Frontal cortex (tissue), 4 donors: Measurements from ENCODE around the gene LCE7A. TPM values are rescaled to one million over a fixed set of nuclear protein-coding genes. Genes with fewer than 3 reads are reported as not detected.

Experiments
- DNase-seq, 2 donors: peaks; one replicate each; pipeline ENCODE4 v3.0.0; 2012; ENCODE audit warnings: low spot score in 2 of 2
- FAIRE-seq: peaks from 2 replicates; lab custom pipeline; 2012; peaks lifted over from hg19 to GRCh38; lab: Jason Lieb, UNC
- total RNA-seq: library from RNA; depleted of rRNA; stranded (reverse); fragments of >200 nt; gene quantifications from one replicate; pipeline ENCODE4 v1.2.3, GENCODE V29; 2014
- donor health status: control.
- donor health status: control.
- donor health status: control.

Gene LCE7A, protein sequence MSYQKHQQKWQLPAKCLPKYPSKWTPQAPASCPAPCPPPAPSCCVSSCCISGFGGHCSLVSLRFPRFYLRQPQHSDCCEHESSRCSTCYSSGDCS
- not detected for total RNA-seq

DNA sequence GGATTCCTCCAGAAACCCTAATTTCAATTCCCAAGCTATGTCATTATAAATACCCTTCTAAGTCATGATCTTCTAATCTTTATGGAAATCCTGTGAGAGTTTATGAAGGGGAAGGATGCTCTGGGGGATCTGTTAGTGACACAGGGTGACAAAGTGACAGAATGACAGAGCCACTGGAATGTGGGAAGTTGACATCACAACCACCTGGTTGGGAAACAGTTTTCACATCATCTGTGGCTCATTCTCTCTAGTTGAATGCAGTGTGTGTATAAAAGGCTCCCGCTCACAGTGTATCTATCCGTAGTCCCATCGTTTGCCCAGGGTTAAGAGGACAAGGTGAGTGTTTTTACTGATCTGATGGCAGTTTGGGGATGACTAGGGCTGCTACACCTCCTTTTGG lies at the start of gene LCE7A:
TSS of gene LCE7A (plus strand) at position 301 of the 400 bp plus-strand sequence. CDS start 702 bp downstream, outside the sequence.
- DNase-seq: no peak
- no peak for FAIRE-seq

DNA sequence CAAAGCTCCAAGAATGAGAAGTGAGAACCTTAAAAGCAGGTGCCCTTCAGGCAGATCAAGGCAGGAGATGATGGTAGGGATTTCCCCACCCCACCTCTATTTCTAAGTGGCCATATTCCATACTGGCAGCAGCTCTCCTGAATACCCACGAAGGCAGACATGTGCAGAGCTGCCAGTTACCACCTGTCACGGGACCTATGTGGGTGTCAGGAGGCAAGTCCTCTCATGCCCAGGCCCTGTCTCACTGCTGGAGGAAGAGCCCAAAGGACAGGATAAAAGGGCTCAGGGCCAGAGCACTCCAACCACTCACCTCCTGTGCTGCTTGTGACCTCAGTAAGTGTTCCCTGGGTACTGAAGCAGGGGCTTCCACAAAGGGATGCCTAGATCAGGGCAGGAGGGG lies 48.7 kb upstream of the LCE7A start:
- FAIRE-seq: no peak
- DNase-seq: no peak

DNA sequence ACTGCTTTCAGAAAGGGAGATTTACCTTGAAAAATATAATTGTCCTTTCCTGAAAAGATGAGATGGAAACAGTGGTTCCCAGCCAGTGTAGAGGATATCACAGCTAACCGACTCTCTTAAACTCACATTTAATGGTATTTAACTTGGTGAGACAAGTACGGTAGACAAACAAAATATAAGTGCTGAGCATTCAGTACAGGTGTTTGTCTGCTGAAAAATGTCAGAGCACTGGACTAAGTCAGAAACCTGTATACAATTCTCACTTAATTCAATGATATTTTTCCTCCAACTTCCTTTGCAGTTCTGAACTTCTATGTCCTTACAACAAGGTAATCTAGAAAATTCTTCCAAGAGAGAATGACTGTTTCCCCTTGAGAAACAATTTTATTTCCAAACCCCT lies 48.1 kb upstream of the LCE7A start, which contains the start of gene LCE1B:
TSS of gene LCE1B (plus strand) at position 301 of the 400 bp plus-strand sequence. CDS start 476 bp downstream, outside the sequence.
- FAIRE-seq: no peak
- no peak for DNase-seq

DNA sequence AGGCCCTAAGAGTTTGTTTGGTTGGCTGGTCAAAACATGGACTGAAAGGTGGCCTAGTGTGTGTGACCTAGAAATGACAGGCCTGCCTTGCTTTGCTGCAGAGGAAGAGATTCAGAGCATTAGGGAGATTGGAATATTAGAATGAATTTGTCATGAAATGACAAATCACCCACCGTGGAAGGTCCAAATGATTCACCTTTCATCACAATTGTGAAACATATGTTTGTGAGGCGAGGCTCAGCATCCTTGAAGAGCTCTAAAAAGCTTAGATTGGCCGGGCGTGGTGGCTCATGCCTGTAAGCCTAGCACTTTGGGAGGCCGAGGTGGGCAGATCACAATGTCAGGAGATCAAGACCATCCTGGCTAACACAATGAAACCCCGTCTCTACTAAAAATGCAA lies 42.5 kb upstream of the LCE7A start:
- FAIRE-seq (no peak), DNase-seq (no peak)

DNA sequence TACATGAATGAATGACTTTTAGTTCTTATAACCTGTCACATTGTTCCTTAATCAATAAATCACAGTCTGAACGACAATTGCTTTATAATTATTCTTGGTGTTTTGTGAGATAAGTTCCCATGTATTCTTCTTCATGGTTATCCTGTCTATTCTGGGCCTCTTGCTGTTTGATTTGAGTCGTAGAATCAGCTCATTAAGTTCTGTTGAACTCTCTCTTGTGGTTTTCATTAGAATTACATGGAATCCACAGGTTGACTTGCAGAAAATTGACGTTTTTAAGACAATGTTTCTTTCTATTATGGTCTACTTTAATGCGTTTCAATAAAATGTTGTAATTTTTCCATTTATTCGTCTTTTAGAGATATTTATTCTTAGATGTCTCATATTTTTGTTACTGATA lies 36.5 kb upstream of the LCE7A start:
- DNase-seq (no peak), FAIRE-seq (no peak)

DNA sequence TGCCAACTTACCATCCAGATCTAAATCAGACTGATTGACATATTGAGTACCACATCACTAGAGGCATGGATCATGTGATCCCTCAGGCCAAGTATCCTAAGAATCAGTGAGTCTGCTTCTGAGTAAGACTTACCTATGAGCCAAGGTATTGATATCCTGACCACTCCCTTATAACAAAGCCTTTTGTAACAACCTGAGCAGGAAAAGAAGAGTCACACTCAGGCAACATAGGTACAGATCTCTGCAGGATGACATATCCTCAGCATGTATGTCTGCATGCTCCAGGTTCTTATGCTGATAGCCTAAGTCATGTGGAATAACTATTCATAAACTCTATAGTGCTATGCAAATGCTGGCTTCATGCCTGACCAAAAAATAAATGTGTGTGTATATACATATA lies 34.8 kb upstream of the LCE7A start:
- DNase-seq: no peak
- FAIRE-seq: no peak

DNA sequence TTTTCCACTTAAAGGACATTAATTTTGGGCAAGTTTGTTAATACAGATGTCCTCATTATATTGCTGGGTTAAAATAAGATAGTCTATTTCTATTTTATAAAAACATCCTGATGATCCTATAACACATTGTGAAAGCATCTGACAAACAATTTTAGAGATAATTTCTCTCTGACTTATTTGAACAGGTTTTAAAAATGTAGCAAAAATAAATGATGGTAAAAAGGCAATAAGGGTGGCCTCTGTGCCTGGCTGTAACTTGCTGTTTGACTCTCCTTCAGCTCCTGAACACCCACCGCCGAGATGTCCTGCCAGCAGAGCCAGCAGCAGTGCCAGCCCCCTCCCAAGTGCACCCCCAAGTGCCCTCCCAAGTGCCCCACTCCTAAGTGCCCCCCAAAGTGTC lies 32.6 kb upstream of the LCE7A start, which contains the start of gene LCE1A:
TSS of gene LCE1A (plus strand) at position 301 of the 400 bp plus-strand sequence. CDS start at position 301, 0 bp downstream.
- DNase-seq: no peak
- no peak for FAIRE-seq

DNA sequence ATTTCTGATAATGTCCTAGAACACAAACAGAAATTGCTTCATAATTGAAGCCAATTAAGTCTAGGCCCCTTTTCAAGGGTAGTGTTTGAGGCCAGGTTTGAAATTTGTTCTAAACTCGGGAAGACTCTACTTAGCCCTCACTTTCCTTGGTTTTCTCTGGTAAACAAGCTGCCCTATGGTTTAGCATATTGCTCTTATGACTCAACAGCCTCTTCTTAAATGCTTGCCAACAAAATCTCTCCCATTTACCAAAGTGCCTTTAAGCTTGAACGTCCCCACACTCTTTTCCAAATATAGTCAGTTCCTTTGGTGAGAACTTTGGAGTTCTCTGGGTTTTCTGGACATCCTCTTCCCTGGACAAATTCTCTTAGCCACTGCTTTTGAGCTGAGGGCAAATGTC lies 22.9 kb upstream of the LCE7A start:
- DNase-seq (no peak), FAIRE-seq (no peak)

DNA sequence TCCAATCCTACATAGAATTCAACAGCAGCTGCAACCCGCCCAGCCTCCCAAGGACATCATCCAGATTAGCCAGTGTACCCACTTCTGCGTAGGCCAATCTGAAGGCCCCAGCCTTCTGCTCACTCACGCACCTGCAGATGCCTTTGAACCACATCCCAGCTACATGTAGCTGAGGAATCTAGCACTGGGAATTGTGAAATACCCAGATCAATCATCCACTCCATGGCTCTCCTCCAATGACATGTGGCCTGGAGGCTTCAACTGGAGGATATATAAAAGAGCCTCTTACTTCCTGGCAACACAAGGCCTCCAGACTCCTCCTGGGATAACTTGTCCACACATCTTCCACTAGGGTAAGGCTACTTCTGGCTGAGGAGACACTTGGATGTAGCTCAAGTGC lies 17.2 kb upstream of the LCE7A start, which contains the start of gene LCE6A:
TSS of gene LCE6A (plus strand) at position 301 of the 400 bp plus-strand sequence. CDS start 665 bp downstream, outside the sequence.
- FAIRE-seq: no peak
- no peak for DNase-seq

DNA sequence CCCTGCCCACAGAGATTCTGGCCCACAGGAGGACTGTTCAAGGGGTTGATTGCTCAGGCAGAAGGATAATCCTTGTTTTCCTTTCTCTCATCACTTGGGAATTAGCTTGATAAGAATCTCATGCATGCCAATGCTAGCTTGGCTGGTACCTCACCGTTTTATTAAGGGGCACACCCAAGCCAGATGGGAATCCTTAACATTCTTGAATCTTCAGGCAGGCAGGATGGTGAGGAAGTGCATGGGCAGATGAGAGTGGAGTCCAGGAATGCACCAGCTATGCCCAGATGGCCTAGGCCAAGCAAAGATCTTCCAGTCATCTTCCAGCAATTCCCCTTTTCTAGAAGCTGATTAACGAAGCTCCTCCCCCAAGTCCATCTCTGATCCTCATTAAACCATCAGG lies 4.1 kb upstream of the LCE7A start:
- DNase-seq: no peak
- no peak for FAIRE-seq

DNA sequence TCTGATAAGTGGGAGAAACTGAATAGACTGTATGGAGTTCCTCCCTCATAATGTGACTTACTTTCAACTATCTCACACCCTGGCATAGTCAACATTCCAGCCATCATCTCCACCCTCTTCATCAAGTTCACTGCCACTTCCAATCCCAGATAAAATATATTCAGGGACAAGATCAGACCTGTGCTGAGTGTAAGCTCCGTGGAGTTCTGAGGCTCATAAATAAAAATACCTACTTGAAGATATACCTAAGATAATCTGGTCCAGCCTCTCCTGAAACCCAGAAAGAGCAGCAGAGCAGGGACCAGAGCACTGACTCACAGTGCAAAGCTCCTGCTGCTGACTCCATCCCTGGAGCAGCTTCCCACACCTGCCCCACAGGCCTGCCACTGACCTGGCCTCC lies 1.7 kb upstream of the LCE7A start:
- FAIRE-seq: no peak
- no peak for DNase-seq

DNA sequence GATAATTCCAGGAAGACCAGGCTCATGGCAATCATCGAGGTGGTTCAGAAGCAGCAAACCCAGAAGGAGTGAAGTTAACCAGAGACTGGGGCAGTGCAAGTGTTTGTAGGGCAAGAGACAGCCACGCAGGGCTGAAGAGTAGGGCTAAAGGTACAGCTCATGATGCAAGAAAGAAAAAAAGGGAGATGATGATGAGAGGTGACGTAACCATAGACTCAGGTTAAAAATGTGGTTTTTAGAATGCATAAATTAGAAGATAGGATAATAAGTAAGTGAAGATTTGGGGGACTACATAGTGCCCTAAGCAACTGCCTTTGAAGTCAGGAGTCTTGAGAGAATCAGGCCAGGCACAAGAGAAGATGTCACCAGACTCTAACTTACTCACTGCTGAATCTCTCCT lies 333 bp downstream of the LCE7A start:
- DNase-seq (no peak), FAIRE-seq (no peak)

DNA sequence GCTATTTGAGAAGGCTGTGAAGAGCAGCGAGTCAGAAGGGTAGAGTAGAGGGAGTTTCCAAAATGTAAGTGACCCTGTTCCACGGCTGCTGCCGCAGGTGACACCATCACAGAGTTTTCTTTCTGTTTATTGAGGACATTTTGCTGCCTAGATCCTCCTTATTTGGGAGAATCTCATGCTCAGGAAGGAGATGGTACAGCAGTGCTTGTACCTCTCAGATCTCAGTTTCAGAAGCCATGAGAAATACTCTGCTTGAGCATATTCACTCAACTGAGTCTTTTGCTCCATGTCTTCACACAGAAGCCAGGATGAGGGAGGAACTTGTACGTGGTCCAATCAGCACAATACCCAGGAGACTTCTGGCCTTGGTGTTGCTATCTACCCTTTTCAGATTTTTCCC lies 1.6 kb downstream of the LCE7A start:
- FAIRE-seq (no peak), DNase-seq (no peak)

DNA sequence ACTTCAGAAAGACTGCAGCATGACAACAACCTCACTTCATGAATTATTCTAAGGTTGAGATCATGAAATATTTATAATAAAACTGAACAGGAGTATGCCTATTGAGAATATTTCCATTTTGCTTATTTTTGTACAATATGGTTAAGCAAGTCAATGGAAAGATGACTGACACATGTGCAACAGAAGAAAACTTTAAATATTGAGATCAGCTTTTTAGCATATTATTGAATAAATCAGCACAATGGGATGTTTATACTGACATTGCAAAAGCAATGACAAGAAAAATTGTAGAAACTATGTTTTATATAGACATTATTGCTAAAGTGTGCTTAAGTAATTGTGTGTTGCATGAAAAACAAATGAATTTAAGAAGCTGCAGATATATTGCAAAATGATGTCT lies 4.6 kb downstream of the LCE7A start:
- FAIRE-seq: no peak
- DNase-seq: no peak

DNA sequence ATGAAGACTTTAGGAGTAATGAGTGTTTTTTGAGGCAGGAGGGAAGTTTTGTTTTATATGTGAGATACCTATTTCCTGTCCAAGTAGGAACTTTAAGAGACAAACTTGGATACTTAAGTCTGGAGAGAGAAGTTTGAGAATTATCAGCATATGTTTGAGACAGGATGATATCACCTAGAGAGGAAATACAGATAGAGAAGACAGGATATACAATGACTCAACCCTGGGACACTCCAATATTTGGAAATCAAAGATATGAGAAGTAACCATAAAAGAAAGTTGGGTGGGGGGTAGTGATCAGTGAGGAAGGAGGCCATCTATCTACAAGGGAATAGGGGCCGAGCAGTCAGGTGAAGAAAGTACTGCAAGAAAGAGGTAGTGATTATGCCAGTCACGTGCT lies 6.5 kb downstream of the LCE7A start:
- no peak for FAIRE-seq
- DNase-seq: no peak

DNA sequence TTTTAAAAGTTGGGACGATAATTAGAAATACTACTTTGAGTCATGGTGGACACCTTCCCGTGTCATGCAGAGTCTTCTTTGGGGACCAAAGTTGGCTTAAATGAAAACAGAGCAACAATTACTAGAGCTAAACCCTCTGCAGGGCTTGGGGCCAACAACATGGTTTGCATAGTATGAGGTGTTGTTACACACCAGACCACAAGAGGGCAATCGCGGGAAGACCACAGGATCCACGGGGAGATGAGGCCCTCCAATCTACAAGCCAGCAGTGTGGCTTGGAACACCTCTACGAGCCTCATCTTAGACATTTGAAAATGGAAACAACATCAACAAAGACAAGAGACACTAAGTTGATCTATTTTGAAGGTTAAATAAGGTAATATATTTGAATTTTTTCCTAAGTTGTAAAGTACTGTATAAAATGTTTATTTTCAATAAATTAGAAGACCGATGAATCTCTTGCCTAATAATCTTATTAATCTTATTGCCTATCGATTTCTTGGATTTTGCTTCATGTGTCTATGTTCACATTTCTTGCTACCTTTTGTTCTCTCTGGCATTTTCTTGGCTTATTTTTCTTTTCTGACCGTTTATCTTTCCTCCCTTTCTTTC lies 10.1 kb downstream of the LCE7A start:
- FAIRE-seq (peak; percentile 43), DNase-seq (peak; percentile 23 to 63)

DNA sequence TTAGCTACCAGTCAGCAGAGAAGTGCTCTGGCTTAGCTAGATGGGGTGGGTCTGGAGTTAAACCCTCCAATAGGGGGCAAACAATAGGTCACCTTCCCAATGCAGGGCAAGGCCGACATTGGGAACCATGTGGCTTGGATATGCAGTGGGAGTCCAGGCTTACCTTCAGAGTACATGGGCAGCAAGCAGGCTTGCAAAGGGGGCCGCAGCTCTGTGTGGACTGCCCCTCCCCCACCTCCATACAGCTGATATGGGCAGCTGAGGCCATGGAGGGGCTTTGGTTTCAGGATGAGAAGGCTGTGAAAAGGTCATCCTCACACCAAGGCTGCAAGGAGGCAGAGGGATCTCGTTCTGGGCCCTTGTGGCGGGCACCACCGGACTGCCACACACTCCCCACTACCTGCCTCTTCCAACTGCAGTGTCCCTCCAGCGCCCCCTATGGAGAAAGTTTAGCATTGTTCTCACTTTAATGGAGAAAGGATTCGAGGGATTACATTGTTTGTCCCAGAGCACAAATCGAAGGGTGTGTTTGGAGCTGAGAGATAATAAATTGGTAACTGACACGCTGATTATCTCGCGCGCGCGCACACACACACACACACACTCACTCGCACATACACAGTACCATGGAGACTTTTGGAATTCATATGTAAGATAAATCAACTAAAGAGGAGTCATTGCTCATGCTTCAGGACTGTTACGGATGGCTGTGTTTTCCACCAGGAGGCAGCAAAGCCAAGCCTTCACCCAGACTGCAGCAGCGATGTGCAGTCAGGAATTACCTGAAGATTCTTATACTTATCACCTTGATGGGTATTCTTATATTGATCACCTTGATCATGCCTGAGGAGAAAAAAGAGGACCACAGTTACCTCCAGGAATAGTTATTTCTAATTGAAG lies 11.3 kb downstream of the LCE7A start:
- no peak for DNase-seq
- FAIRE-seq: no peak

DNA sequence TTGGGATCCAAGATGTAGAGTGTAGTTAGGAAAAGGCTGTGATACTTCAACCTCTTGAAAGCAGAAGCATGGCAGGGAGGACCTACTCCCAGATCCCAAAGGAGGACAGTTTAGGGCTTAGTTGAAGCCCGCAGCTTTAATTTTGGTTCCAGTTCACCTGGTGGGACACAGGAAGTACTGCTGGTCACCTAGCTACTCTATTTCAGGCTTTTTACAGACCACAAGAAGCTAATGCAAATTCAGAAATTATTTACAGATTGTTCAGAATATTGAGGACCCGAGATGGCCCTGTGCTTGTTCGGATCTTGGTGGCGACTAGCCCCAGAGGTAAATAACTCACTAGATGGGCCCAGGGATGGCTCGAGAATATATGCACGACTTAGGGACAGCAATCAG lies 11.9 kb downstream of the LCE7A start:
- FAIRE-seq (no peak), DNase-seq (no peak)

DNA sequence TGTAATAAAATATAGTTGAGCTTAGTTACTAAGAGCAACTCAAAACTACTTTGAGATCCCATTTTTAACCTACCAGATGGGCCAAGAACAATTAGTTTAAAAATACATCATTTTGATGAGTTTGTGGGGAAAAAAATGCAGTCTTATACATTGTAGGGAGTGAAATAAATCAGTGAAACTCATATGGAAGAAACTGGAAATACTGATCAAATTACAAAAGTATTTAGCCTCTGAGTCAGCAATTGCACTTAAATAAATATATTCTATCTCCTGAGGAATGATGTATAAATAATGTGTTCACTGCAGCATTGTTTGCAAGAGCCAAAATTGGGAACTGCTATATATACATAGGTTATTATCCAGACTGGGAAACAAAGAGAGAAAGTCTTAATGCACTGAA lies 13.7 kb downstream of the LCE7A start:
- DNase-seq (no peak), FAIRE-seq (no peak)

DNA sequence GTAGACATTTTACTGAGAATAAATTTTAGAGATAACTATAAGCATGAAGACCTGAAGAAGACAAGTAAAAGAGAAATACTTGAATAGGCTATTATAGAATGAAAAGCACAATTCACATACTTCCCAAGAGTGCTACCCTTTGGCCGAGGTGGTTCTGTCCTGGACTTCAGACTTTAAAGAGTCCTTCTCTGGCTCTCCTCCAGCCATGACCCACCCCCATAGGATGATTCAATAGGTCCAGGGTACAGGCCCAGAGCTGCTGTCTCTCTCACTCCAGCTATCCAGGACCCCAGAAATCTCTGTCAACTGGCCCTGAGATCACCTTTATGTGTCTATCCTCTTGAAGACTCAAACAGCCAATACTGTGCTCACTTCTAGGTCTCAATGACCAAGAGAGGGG lies 17.0 kb downstream of the LCE7A start:
- no peak for FAIRE-seq
- no peak for DNase-seq

DNA sequence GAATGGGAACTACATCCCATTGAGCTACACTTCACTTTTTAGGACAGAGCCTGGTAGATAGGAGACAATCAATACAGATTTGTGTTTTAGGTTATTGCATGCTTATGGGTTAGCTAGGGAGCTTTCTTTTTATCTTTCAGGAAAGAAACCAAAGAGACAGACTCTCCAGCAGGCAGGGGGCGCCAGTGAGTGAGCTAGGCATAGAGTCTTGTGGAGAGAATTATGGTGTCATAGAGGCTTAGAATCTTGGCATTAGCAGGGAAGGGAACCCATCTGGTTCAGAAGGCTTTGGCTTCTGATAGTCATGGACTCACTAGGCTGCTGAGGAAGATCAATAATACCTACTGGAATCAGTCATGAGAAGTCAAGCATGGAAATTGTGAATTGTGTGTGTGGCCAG lies 18.2 kb downstream of the LCE7A start, which contains the start of gene SMCP:
TSS of gene SMCP (plus strand) at position 281 of the 400 bp plus-strand sequence. CDS start 6,101 bp downstream, outside the sequence.
- FAIRE-seq (no peak), DNase-seq (no peak)
